ENCODE data around the gene ASIC2. TPM values are rescaled to one million over a fixed set of nuclear protein-coding genes. Genes with fewer than 3 reads are reported as not detected.
A peak's percentile ranks its signal among the peaks of the same experiment; 100 is the strongest.

Gene ASIC2
- total RNA-seq, 1 experiment from 2014 or later = not detected

GRCh38 chr17:33079201-33079600 is 213.9 kb downstream of the ASIC2 start:
- DNase-seq (ENCODE audit: low read depth) = no peak

- DNase-seq (ENCODE audit: low read depth) = no peak
Measured at GRCh38 chr17:33076979-33077378, 216.1 kb downstream of the ASIC2 start.

GRCh38 chr17:33073416-33073815 is 219.7 kb downstream of the ASIC2 start:
- no peak for DNase-seq (ENCODE audit: low read depth)

- peak; percentile 93 for DNase-seq (ENCODE audit: low read depth)
Measured at GRCh38 chr17:33072421-33073161, 220.5 kb downstream of the ASIC2 start.

- DNase-seq (ENCODE audit: low read depth) = no peak
Measured at GRCh38 chr17:33071656-33072055, 221.4 kb downstream of the ASIC2 start.

- DNase-seq (ENCODE audit: low read depth) = peak; percentile 10
Measured at GRCh38 chr17:33057564-33057963, 235.5 kb downstream of the ASIC2 start.

GRCh38 chr17:33056399-33057146 is 236.5 kb downstream of the ASIC2 start:
- DNase-seq (ENCODE audit: low read depth) = no peak

GRCh38 chr17:33055746-33056145 is 237.3 kb downstream of the ASIC2 start:
- DNase-seq (ENCODE audit: low read depth) = no peak

- DNase-seq (ENCODE audit: low read depth) = no peak
Measured at GRCh38 chr17:33055171-33055611, 237.9 kb downstream of the ASIC2 start.

GRCh38 chr17:33054412-33054811 is 238.7 kb downstream of the ASIC2 start:
- DNase-seq (ENCODE audit: low read depth) = no peak

GRCh38 chr17:33053676-33054075 is 239.4 kb downstream of the ASIC2 start:
- no peak for DNase-seq (ENCODE audit: low read depth)

- no peak for DNase-seq (ENCODE audit: low read depth)
Measured at GRCh38 chr17:33052856-33053255, 240.2 kb downstream of the ASIC2 start.

GRCh38 chr17:33050611-33051140 is 242.4 kb downstream of the ASIC2 start:
- no peak for DNase-seq (ENCODE audit: low read depth)

GRCh38 chr17:33049781-33050414 is 243.2 kb downstream of the ASIC2 start:
- DNase-seq (ENCODE audit: low read depth) = peak; percentile 10

GRCh38 chr17:33046361-33047255 is 246.5 kb downstream of the ASIC2 start:
- no peak for DNase-seq (ENCODE audit: low read depth)

- no peak for DNase-seq (ENCODE audit: low read depth)
Measured at GRCh38 chr17:33045216-33045615, 247.9 kb downstream of the ASIC2 start.

GRCh38 chr17:33044771-33045170 is 248.3 kb downstream of the ASIC2 start:
- no peak for DNase-seq (ENCODE audit: low read depth)

- DNase-seq (ENCODE audit: low read depth) = no peak
Measured at GRCh38 chr17:33040461-33040860, 252.6 kb downstream of the ASIC2 start.

GRCh38 chr17:33039874-33040273 is 253.2 kb downstream of the ASIC2 start:
- DNase-seq (ENCODE audit: low read depth) = peak; percentile 61

- peak; percentile 34 for DNase-seq (ENCODE audit: low read depth)
Measured at GRCh38 chr17:33038740-33039139, 254.4 kb downstream of the ASIC2 start.

GRCh38 chr17:33033176-33033575 is 259.9 kb downstream of the ASIC2 start:
- no peak for DNase-seq (ENCODE audit: low read depth)

All from HT1080 (cell line).